IPS DF 6.9 (cell line): ENCODE results near the gene S1PR3.

ENCODE experiments used
- DNase-seq: peaks from one replicate; pipeline ENCODE4 v3.0.0-alpha.2; 2013; ENCODE audit warnings: low read depth, low spot score
- H3K27ac ChIP-seq: one replicate; pipeline ENCODE4 v1.5.1; 2013; ENCODE audit warnings: low read length, control low read depth
- H3K27me3 ChIP-seq: 2 replicates; pipeline ENCODE4 v1.6.1; 2013; ENCODE audit warnings: mild to moderate bottlenecking, low read length; ENCODE audit not compliant: control insufficient read depth, insufficient read depth
- H3K36me3 ChIP-seq: 2 replicates; pipeline ENCODE4 v1.6.1; 2013; ENCODE audit warnings: low read length; ENCODE audit not compliant: control insufficient read depth, insufficient read depth
- H3K4me1 ChIP-seq: 2 replicates; pipeline ENCODE4 v1.6.1; 2013; ENCODE audit warnings: low read length; ENCODE audit not compliant: control insufficient read depth, insufficient read depth
- H3K4me3 ChIP-seq: 2 replicates; pipeline ENCODE4 v1.5.1; 2013; ENCODE audit warnings: mild to moderate bottlenecking, low read length
- H3K9me3 ChIP-seq: 2 replicates; pipeline ENCODE4 v1.6.1; 2013; ENCODE audit warnings: low read length, inconsistent platforms; ENCODE audit not compliant: control insufficient read depth, insufficient read depth
- WGBS: extraction: QIAGEN DNeasy Blood & Tissue Kit; methylation state at CpG from one replicate; pipeline ENCODE4 v1.1.7; 2013; ENCODE audit warnings: mixed read lengths, missing lambda C conversion rate; ENCODE audit not compliant: insufficient read length, insufficient coverage; 5-methylcytosine and 5-hydroxymethylcytosine counted together

Gene S1PR3

DNA sequence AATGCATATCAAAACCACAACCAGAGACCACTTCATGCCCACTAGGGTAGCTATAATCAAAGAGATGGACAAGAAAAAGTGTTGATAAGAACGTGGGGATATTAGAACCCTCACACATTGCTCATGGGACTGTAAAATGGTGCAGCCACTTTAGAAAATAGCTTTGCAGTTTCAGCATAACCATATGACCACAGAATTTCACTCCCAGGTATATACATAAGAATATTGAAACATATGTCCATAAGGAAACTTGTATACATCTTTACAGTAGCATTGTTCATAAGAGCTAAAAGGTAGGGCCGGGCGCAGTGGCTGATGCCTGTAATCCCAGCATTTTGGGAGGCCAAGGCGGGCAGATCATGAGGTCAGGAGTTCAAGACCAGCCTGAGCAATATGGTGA is 56.4 kb downstream of the S1PR3 start:
- no peaks in the 10 kb centered on the region; the same call in 1 of the 2 replicates for H3K36me3 ChIP-seq
- WGBS: no CpG with 5 or more reads among the region's 4 CpGs

DNA sequence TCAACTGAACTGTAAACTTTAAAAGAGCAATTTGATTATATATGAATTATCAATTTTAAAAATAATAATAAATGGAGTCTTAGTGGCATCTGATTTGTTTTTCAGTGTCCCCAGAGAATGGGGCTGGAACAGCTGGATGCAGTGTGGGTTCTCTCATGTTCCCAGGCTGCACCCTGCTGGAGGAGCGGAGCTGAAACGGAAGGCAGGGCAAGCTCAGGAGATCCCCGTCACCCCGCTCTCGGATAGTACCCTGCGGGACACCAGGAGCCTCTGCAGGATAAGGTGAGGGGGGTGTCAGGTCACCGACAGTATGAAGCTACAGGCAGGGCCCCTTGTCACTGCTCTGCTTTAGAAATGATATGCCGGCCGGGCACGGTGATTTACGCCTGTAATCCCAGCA is 57.3 kb downstream of the S1PR3 start:
- Histone ChIP-seq H3K4me1 (no peaks in the 10 kb centered on the region), H3K27ac (no peak overlapping the region), H3K27me3 (no peaks in the 10 kb centered on the region), H3K36me3 (no peaks in the 10 kb centered on the region), H3K4me3 (no peak overlapping the region), H3K9me3 (no peaks in the 10 kb centered on the region)
- no CpG with 5 or more reads among the region's 11 CpGs for WGBS
- no peak for DNase-seq

More for the DNA sequence above, 56.4 kb downstream of the S1PR3 start:
- no peak overlapping the region for H3K27ac ChIP-seq
- no peaks in the 10 kb centered on the region for H3K4me1 ChIP-seq
- no peak for DNase-seq
- H3K4me3 ChIP-seq: no peak overlapping the region
- no peaks in the 10 kb centered on the region for H3K9me3 ChIP-seq
- no peaks in the 10 kb centered on the region for H3K27me3 ChIP-seq

DNA sequence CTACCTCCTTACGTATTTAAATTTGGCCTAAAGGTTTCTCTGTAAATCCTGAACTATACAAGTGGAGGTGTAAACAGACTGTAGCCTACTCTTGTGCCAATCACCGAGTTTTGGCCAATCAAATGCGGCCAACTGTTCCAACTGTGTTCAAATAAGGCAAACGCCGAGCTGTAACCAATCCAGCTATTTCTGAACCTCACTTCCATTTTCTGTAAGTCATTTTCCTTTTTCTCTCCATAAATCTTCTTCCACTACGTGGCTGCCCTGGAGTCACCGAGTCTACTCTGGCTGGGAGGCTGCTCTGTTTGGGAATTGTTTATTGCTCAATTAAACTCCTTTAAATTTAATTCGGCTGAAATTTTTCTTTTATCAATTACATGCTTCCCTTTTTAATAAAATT is 58.4 kb downstream of the S1PR3 start:
- Histone ChIP-seq H3K27me3 (no peaks in the 10 kb centered on the region), H3K9me3 (no peaks in the 10 kb centered on the region), H3K4me1 (no peaks in the 10 kb centered on the region), H3K36me3 (no peaks in the 10 kb centered on the region), H3K4me3 (no peak overlapping the region), H3K27ac (no peak overlapping the region)
- DNase-seq: no peak
- WGBS: no CpG with 5 or more reads among the region's 8 CpGs

DNA sequence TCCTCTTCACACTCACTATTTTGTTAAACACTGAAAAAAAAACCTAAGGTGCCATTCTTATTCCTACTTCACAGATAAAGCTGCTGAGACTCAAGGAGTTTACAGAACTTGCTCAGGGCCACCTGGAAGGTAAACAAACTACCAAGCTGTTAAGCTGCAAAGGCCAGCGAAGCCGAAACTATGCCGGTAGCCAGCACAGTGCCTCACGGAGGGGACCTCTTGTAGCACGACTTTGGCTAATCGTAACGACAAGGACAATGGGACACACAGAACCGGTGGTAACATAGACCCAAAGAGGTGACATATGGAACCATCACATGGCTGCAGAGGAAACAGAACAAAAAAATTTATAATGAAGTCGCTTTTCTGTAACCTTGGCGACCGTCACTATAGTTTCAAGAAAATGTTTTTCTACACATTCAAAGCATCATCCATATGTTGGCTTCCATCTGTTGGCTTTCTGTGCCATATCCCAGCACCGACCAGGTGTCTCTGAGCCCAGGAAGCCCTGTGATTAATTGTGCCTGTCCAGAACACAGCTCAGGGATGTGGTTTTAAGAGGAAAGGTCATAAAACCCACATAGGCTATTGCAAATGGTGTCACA is 60.3 kb downstream of the S1PR3 start:
- Histone ChIP-seq H3K27me3 (no peaks in the 10 kb centered on the region), H3K36me3 (no peaks in the 10 kb centered on the region), H3K27ac (no peak overlapping the region), H3K4me1 (no peaks in the 10 kb centered on the region), H3K9me3 (no peaks in the 10 kb centered on the region), H3K4me3 (no peak overlapping the region)
- no CpG with 5 or more reads among the region's 12 CpGs for WGBS
- DNase-seq: no peak

DNA sequence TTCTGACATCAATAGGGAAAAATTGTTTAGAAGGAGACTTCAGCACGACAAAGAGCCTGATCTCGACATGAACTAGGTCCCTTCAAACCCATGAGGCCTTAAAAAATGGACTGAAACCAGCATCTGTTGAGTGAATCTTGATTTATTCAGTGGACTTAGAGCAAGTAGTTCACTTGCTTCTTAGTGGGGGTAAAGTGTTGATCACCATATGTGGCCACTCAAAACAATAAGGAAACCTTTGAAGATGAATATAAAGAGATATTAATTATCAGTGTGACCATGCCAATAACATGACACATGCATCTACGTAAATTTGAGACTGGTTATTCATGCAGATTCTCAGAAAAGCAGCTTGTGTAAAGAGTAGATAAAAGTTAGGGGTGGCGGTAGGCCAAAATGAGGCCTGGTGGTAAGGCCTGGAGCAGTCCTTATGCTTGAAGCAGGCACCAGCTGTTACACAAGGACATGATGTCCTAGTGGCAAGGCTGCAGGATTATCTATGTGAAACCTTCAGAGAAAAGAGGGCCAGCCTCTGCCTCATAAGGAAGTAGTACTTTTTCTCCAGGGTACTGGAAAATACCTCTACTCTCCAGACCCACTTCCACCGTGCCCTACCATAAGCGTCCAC is 61.3 kb downstream of the S1PR3 start:
- H3K27me3 ChIP-seq: no peaks in the 10 kb centered on the region
- no peaks in the 10 kb centered on the region for H3K36me3 ChIP-seq
- H3K4me1 ChIP-seq: no peaks in the 10 kb centered on the region
- H3K27ac ChIP-seq: no peak overlapping the region
- H3K4me3 ChIP-seq: no peak overlapping the region
- no CpG with 5 or more reads among the region's 6 CpGs for whole genome bisulfite sequencing
- H3K9me3 ChIP-seq: no peaks in the 10 kb centered on the region
- DNase-seq: no peak

DNA sequence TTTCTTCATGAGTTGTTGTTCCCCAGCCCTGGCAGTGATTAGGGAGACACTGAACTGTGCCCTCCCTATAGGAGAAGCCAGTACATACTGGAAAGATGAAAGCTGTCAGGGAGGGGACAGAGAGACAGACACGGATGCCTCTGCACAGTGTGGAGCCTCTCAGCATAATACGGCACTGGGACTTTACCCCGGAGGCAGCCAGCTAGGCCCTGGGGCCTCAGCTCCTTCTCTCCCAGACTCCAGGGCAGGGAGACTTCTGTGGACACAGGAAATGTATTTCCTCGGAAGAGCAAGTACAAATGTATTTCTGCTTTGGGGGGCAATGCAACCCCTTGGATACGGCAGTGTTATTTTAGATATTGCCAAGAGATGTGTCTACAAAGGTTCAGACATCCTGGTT is 62.0 kb downstream of the S1PR3 start:
- DNase-seq: no peak
- H3K4me1 ChIP-seq: no peaks in the 10 kb centered on the region
- no CpG with 5 or more reads among the region's 5 CpGs for WGBS
- H3K27ac ChIP-seq: no peak overlapping the region
- H3K36me3 ChIP-seq: no peaks in the 10 kb centered on the region
- H3K4me3 ChIP-seq: no peak overlapping the region
- H3K27me3 ChIP-seq: no peaks in the 10 kb centered on the region
- no peaks in the 10 kb centered on the region for H3K9me3 ChIP-seq
